ENCODE measurements around the gene HCN3.
"Not testable (repeated sequence)": the region's sequence is repeated elsewhere in the genome, so short reads cannot be mapped to it uniquely, and the experiment has no call there.

Gene HCN3

DNA sequence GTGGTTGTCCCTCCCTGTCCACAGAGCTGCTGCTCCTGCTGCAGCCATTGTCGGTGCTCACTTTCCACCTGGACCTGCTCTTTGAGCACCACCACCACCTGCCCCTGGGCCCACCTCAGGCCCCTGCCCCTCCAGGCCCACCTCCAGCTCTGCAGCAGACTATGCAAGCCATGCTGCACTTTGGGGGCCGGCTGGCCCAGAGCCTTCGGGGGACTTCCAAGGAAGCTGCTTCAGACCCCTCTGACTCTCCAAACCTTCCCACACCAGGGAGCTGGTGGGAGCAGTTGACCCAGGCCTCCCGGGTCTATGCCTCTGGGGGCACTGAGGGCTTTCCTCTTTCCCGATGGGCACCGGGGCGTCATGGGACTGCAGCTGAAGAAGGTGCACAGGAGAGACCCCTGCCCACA lies 49.4 kb downstream of the HCN3 start:
- no peaks in the 10 kb centered on the region for H3K27me3 ChIP-seq (ENCODE audit: insufficient read depth, low read length, poor library complexity, severe bottlenecking)
- no peaks in the 10 kb centered on the region for H3K9me3 ChIP-seq (ENCODE audit: insufficient read depth, low read depth, low read length)
- TF ChIP-seq EZH2phosphoT487 (IDR thresholded peaks at IDR 0.05; ENCODE audit: borderline replicate concordance): no peak
- TF ChIP-seq, protein P1, sequence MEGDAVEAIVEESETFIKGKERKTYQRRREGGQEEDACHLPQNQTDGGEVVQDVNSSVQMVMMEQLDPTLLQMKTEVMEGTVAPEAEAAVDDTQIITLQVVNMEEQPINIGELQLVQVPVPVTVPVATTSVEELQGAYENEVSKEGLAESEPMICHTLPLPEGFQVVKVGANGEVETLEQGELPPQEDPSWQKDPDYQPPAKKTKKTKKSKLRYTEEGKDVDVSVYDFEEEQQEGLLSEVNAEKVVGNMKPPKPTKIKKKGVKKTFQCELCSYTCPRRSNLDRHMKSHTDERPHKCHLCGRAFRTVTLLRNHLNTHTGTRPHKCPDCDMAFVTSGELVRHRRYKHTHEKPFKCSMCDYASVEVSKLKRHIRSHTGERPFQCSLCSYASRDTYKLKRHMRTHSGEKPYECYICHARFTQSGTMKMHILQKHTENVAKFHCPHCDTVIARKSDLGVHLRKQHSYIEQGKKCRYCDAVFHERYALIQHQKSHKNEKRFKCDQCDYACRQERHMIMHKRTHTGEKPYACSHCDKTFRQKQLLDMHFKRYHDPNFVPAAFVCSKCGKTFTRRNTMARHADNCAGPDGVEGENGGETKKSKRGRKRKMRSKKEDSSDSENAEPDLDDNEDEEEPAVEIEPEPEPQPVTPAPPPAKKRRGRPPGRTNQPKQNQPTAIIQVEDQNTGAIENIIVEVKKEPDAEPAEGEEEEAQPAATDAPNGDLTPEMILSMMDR (conservative IDR thresholded peaks at IDR 0.05; ENCODE audit: low read length): no peak
- no peak overlapping the region for H2AFZ ChIP-seq (ENCODE audit: low read length)
- H3K4me2 ChIP-seq (ENCODE audit: low read depth, low read length, poor library complexity, severe bottlenecking): peak overlapping the region; percentile 79
- peaks cover 26% of the 10 kb centered on the region for H3K4me1 ChIP-seq (ENCODE audit: insufficient read depth, low read length, poor library complexity, severe bottlenecking)
- H3K36me3 ChIP-seq (ENCODE audit: insufficient read depth, low read length): peaks cover 14% of the 10 kb centered on the region; the same call in 1 of the 2 replicates
- peaks cover 6% of the 10 kb centered on the region for H4K20me1 ChIP-seq (ENCODE audit: insufficient read depth, low read length, poor library complexity, severe bottlenecking)
- peak overlapping the region; percentile 57 for H3K9ac ChIP-seq (ENCODE audit: low read depth, low read length, poor library complexity, severe bottlenecking)
- H3K4me3 ChIP-seq (ENCODE audit: low read length, poor library complexity, severe bottlenecking): no peak overlapping the region
- H3F3A ChIP-seq (ENCODE audit: low read depth): 0 out of 2 replicates have a peak, but pooled peaks cover 6% of the 10 kb centered on the region
- peaks cover 10% of the 10 kb centered on the region for H3K79me2 ChIP-seq (ENCODE audit: insufficient read depth, low read length)
- no peaks in the 10 kb centered on the region for H3K9me2 ChIP-seq (replicated peaks; ENCODE audit: low read depth, low read length)

DNA sequence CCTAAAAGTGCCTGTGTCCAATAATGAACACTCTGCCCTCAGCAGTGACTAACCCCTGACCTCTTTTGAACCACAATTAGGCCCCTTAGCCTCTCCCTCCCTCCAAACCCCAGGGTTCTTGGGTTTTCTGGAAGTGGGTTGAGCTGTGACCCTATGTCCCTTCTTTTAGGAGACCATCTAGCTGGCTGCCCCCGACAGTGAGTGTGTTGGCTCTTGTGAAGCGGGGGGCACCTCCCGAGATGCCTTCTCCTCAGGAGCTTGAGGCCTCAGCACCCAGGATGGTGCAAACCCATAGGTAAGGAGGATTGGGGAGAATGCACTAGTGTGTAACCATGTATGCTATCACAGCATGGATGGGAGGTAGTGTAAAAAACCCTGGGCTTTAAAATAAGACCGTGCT lies 50.7 kb downstream of the HCN3 start:
- no peaks in the 10 kb centered on the region for H3K9me3 ChIP-seq (ENCODE audit: insufficient read depth, low read depth, low read length)
- 0 out of 2 replicates have a peak, but pooled peaks cover 6% of the 10 kb centered on the region for H3F3A ChIP-seq (ENCODE audit: low read depth)
- H3K4me3 ChIP-seq (ENCODE audit: low read length, poor library complexity, severe bottlenecking): no peak overlapping the region
- no peak overlapping the region for H3K9ac ChIP-seq (ENCODE audit: low read depth, low read length, poor library complexity, severe bottlenecking)
- H3K9me2 ChIP-seq (replicated peaks; ENCODE audit: low read depth, low read length): no peaks in the 10 kb centered on the region
- H3K4me1 ChIP-seq (ENCODE audit: insufficient read depth, low read length, poor library complexity, severe bottlenecking): peaks cover 20% of the 10 kb centered on the region
- no peaks in the 10 kb centered on the region for H3K27me3 ChIP-seq (ENCODE audit: insufficient read depth, low read length, poor library complexity, severe bottlenecking)
- peaks cover 9% of the 10 kb centered on the region; the same call in 1 of the 2 replicates for H3K36me3 ChIP-seq (ENCODE audit: insufficient read depth, low read length)
- no peak for TF ChIP-seq EZH2phosphoT487 (IDR thresholded peaks at IDR 0.05; ENCODE audit: borderline replicate concordance)
- TF ChIP-seq, protein P1 (conservative IDR thresholded peaks at IDR 0.05; ENCODE audit: low read length): no peak
- no peak overlapping the region for H2AFZ ChIP-seq (ENCODE audit: low read length)
- no peak overlapping the region for H3K4me2 ChIP-seq (ENCODE audit: low read depth, low read length, poor library complexity, severe bottlenecking)
- H4K20me1 ChIP-seq (ENCODE audit: insufficient read depth, low read length, poor library complexity, severe bottlenecking): no peaks in the 10 kb centered on the region
- H3K79me2 ChIP-seq (ENCODE audit: insufficient read depth, low read length): peaks cover 10% of the 10 kb centered on the region

DNA sequence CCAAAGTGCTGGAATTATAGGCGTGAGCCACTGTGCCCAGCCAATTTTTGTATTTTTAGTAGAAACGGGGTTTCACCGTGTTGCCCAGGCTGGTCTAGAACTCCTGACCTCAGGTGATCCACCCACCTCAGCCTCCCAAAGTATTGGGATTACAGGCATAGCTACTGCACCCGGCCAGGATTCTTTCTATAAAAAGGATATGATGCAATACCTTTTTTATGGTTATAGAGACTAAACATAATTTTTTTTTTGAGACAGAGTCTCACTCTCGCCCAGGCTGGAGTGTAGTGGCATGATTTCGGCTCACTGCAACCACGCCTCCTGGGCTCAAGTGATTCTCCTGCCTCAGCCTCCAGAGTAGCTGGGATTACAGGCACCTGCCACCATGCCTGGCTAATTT lies 51.6 kb downstream of the HCN3 start:
- H3K36me3 ChIP-seq (ENCODE audit: insufficient read depth, low read length); H3K27me3 ChIP-seq (ENCODE audit: insufficient read depth, low read length, poor library complexity, severe bottlenecking); H3K4me3 ChIP-seq (ENCODE audit: low read length, poor library complexity, severe bottlenecking): not testable (repeated sequence)

DNA sequence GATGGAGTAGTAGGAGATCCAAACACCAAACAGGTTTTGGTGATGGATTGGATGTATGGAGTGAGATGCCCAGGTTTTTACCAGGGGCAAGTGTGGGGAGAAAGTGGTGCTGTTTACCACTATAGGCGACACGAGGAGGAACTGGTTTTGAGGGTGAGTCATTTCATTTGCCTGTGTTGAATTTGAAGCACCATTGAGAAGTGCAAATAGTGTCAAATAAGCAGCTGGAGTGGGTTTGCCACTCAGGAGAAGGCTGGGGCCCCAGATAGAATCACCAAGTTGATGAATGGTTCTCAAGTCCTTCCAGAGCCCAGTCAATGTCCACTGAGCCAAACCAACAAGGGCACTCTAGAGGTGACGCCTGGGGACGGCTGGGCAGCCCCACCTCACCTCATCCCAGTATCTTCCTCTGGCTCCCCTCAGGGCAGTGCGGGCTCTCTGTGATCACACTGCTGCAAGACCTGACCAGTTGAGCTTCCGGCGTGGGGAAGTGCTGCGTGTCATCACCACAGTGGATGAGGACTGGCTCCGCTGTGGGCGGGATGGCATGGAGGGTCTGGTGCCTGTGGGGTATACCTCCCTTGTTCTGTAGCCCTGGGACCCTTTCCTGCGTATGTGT lies 52.8 kb downstream of the HCN3 start:
- H3K9ac ChIP-seq (ENCODE audit: low read depth, low read length, poor library complexity, severe bottlenecking): no peak overlapping the region
- no peaks in the 10 kb centered on the region for H3K27me3 ChIP-seq (ENCODE audit: insufficient read depth, low read length, poor library complexity, severe bottlenecking)
- H3F3A ChIP-seq (ENCODE audit: low read depth): 0 out of 2 replicates have a peak, but pooled peaks cover 6% of the 10 kb centered on the region
- no peaks in the 10 kb centered on the region for H3K9me2 ChIP-seq (replicated peaks; ENCODE audit: low read depth, low read length)
- no peaks in the 10 kb centered on the region for H4K20me1 ChIP-seq (ENCODE audit: insufficient read depth, low read length, poor library complexity, severe bottlenecking)
- peaks cover 12% of the 10 kb centered on the region for H3K4me1 ChIP-seq (ENCODE audit: insufficient read depth, low read length, poor library complexity, severe bottlenecking)
- H3K4me3 ChIP-seq (ENCODE audit: low read length, poor library complexity, severe bottlenecking): no peak overlapping the region
- H3K79me2 ChIP-seq (ENCODE audit: insufficient read depth, low read length): peaks cover 2% of the 10 kb centered on the region
- no peaks in the 10 kb centered on the region for H3K9me3 ChIP-seq (ENCODE audit: insufficient read depth, low read depth, low read length)
- TF ChIP-seq, protein P1 (conservative IDR thresholded peaks at IDR 0.05; ENCODE audit: low read length): no peak
- TF ChIP-seq EZH2phosphoT487 (IDR thresholded peaks at IDR 0.05; ENCODE audit: borderline replicate concordance): no peak
- H3K4me2 ChIP-seq (ENCODE audit: low read depth, low read length, poor library complexity, severe bottlenecking): no peak overlapping the region
- H2AFZ ChIP-seq (ENCODE audit: low read length): no peak overlapping the region
- H3K36me3 ChIP-seq (ENCODE audit: insufficient read depth, low read length): peaks cover 16% of the 10 kb centered on the region; the same call in 1 of the 2 replicates

More for the DNA sequence above, 51.6 kb downstream of the HCN3 start:
- H3K9me3 ChIP-seq (ENCODE audit: insufficient read depth, low read depth, low read length); H4K20me1 ChIP-seq (ENCODE audit: insufficient read depth, low read length, poor library complexity, severe bottlenecking); H2AFZ ChIP-seq (ENCODE audit: low read length); H3K9me2 ChIP-seq (replicated peaks; ENCODE audit: low read depth, low read length); H3F3A ChIP-seq (ENCODE audit: low read depth); H3K79me2 ChIP-seq (ENCODE audit: insufficient read depth, low read length); H3K9ac ChIP-seq (ENCODE audit: low read depth, low read length, poor library complexity, severe bottlenecking); H3K4me2 ChIP-seq (ENCODE audit: low read depth, low read length, poor library complexity, severe bottlenecking): not testable (repeated sequence)
- peaks cover 20% of the 10 kb centered on the region for H3K4me1 ChIP-seq (ENCODE audit: insufficient read depth, low read length, poor library complexity, severe bottlenecking)

Measured in Loucy (cell line).